ENCODE results near the gene LZTR1.
"Not testable (repeated sequence)": the region's sequence is repeated elsewhere in the genome, so short reads cannot be mapped to it uniquely, and the experiment has no call there.

Gene LZTR1

DNA sequence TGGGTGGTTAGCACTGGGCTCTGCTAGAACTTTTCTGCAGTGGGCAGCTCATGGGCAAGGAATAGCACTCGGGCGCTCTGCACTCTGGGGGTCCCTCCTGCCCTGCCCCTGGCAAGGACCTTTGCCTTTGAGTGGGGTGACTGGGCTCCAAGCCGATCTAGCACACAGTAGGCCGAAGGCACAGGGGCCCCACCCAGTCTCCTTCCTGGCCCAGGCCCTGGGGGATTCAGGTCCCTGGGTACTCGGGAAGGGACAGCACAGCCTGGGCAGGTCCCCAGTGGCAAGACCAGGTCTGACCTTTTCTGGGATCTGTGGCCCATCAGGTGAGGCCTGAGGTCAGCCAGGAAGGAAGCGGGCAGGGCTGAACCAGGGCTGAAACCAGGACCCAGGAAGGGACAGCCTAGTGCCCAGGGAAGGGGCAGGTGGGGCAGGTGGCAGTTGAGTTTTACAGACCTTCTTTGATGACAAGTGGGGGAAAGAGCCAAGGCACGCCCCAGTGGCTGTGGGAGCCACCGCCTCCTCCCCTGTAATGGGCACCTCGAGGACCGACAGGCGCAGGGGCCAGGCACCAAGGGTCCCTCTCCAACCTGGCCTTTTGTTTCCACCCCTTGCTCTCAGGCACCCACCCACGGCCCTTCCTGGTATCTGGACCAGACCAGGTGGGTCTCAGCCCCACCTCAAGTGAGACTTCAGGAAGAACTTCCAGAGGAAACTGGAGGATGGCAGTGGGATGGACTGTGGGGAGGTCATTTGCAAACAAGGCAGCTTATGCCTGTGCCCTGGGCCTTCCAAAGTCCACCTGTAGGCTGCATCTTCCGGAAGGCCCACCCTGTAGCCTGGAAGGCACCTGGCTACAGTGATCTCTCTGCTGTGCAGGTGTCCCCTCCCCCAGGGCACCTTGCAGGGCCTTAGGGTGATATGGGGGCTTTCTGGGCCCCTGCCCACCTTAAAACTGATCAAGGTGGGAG, 15.9 kb upstream of the LZTR1 start:
- Histone ChIP-seq H3K36me3 (ENCODE audit: insufficient read depth, low read length) (no peaks in the 10 kb centered on the region), H2AFZ (ENCODE audit: low read depth, low read length) (no peak overlapping the region), H3K4me1 (ENCODE audit: insufficient read depth, low read length) (peaks cover 26% of the 10 kb centered on the region), H3K27me3 (ENCODE audit: insufficient read depth, low read length) (peaks cover 35% of the 10 kb centered on the region), H3K9me3 (ENCODE audit: low read length) (no peaks in the 10 kb centered on the region), H3K4me3 (ENCODE audit: low read length) (no peak overlapping the region)

DNA sequence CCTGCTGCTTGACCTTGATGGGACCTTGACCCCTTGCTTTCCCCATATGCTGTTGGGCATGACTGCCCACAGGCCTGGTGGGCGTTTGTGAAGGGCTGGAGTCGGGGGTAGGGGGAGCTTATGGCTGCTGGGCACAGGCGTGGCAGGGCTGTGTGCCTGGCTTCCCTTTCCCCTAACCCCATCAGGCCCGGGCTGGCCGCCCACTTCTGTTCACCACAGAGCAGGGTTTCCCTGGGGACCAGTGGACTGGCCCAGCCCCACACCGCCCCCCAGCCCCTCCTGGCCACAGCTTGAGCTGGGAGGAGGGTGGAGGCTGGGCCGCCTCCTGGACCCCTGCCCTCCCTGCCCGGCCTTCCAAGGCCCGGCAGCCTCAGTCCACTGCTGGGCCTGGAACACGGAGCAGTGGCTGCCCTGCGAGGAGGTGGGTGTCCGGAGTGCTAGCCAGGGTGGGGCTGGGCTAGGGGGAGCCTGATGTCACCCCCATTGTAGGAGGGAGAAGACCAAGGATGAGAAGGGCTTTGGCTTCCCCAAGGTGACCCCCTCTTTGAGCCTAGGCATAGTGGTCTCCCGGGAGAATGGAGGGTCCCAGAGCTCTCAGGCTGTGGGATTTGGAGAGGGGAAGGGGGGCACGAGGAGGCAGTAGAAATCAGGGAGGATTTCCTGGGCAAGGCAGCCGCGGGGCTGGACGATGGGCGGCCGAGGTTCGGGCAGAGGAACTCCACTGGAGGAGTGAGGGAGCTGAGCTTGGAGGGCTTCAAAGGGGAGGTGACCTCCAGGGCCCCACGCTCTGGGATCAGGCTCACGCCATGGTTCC, 15.0 kb upstream of the LZTR1 start, which contains the start of gene AIFM3:
TSS of gene AIFM3 (plus strand) at position 373 of the 814 bp plus-strand sequence. CDS start 690 bp downstream, outside the sequence.
- Histone ChIP-seq H3K36me3 (ENCODE audit: insufficient read depth, low read length) (no peaks in the 10 kb centered on the region), H3K9me3 (ENCODE audit: low read length) (no peaks in the 10 kb centered on the region), H3K4me3 (ENCODE audit: low read length) (no peak within 1 kb of the TSS), H3K4me1 (ENCODE audit: insufficient read depth, low read length) (peaks cover 34% of the 10 kb centered on the region), H3K27me3 (ENCODE audit: insufficient read depth, low read length) (peaks cover 35% of the 10 kb centered on the region), H2AFZ (ENCODE audit: low read depth, low read length) (no peak within 1 kb of the TSS)

DNA sequence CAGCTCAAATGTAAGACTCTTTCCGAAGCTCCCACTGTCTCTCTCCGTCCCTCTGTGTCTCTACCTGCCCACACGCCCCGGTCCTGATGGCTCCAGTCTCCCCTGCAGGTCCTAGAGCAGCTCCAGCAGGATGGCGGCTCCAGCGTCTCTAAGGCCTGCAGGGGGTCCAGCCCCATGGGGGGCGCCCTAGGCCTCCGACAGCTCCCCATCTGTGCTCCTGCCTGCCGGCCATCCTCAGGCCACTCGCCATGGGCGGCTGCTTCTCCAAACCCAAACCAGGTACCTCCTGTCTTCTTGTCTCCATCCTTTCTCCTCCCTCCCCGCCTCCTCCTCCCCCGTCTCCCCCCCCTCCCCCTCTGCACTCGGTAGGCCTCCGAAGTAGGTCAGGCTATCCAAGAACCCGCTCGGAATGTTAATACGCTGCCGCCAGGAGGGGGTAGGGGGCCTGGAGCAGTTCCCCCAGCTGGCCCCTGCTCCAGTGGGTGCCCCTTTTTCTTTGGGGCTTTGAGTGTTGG, 14.3 kb upstream of the LZTR1 start:
- Histone ChIP-seq H3K36me3 (ENCODE audit: insufficient read depth, low read length) (no peaks in the 10 kb centered on the region), H3K9me3 (ENCODE audit: low read length) (no peaks in the 10 kb centered on the region), H3K4me3 (ENCODE audit: low read length) (no peak overlapping the region), H2AFZ (ENCODE audit: low read depth, low read length) (no peak overlapping the region), H3K4me1 (ENCODE audit: insufficient read depth, low read length) (peaks cover 34% of the 10 kb centered on the region), H3K27me3 (ENCODE audit: insufficient read depth, low read length) (peaks cover 31% of the 10 kb centered on the region)

DNA sequence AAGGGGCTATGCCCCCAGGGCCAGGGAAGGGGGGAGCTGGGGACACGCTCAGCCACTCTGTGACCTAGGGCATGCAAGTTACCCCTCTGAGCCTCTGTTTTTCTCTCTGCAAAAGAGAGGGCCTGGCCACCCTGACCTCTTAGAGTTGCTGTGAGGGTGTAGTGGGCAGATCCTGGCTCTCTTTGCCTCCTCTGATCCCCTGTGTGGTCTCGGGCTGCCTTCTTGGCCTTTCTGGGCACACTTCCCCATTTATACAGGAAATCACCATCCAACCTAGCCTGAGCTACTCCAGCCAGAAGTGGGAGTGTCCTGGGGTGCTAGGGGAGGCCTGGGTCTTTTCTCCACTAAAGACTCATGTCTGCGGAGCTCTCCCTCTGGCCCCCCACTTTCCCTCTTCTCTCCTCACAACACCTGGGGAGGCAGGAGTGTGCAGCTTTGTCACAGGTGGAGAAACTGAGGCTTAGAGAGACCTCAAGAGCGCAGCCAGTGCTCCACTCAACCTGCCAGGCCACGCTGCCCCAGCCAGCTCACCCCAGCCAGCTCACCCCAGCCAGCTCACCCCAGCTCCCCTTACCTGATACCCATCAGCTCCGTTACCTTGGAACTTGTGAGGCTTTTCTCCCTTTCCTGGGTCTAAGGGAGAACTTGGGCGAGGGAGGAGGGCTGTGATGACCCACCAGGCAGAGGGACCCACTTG, 13.7 kb upstream of the LZTR1 start:
- no peaks in the 10 kb centered on the region for H3K9me3 ChIP-seq (ENCODE audit: low read length)
- H3K4me1 ChIP-seq (ENCODE audit: insufficient read depth, low read length), result peaks cover 34% of the 10 kb centered on the region
- H3K27me3 ChIP-seq (ENCODE audit: insufficient read depth, low read length), result peaks cover 25% of the 10 kb centered on the region
- no peak overlapping the region for H2AFZ ChIP-seq (ENCODE audit: low read depth, low read length)
- H3K4me3 ChIP-seq (ENCODE audit: low read length), result no peak overlapping the region
- H3K36me3 ChIP-seq (ENCODE audit: insufficient read depth, low read length), result no peaks in the 10 kb centered on the region

DNA sequence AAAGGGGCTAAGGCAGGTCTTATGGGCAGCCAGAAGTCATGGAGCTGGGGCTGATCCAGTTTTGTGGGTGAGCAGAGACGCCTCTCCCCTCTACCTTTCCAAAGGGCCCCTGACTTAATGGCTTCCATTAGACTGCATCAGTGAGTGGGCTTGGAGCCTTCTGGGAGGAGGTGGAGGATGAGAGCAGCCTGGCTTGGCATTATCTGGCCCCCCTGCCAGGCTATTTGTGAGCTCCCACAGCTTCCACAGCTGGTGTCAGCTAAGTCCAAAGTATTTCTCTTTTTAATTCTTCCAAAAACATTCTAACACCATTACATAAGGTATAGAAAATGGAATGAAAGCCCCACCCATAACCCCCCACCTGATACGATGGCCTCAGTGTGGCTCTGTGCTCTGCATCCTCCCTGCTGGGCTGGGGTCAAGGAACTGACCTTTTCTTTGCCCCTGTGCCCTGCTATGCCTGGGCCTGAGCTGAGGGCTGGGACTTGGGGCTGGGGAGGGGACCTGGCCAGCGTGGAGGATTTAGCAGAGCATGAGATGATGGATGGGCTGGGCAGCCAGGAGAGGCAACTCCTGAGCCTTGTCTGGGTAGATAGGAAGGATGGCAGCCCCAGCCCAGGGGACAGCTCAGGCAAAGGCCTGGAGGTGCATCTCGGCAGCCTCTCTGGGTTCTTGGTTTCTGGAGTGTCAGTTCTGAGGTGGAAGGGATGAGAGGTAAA, 11.0 kb upstream of the LZTR1 start:
- Histone ChIP-seq H2AFZ (ENCODE audit: low read depth, low read length) (no peak overlapping the region), H3K36me3 (ENCODE audit: insufficient read depth, low read length) (no peaks in the 10 kb centered on the region), H3K9me3 (ENCODE audit: low read length) (no peaks in the 10 kb centered on the region), H3K4me3 (ENCODE audit: low read length) (no peak overlapping the region), H3K27me3 (ENCODE audit: insufficient read depth, low read length) (peaks cover 2% of the 10 kb centered on the region), H3K4me1 (ENCODE audit: insufficient read depth, low read length) (peaks cover 27% of the 10 kb centered on the region)

DNA sequence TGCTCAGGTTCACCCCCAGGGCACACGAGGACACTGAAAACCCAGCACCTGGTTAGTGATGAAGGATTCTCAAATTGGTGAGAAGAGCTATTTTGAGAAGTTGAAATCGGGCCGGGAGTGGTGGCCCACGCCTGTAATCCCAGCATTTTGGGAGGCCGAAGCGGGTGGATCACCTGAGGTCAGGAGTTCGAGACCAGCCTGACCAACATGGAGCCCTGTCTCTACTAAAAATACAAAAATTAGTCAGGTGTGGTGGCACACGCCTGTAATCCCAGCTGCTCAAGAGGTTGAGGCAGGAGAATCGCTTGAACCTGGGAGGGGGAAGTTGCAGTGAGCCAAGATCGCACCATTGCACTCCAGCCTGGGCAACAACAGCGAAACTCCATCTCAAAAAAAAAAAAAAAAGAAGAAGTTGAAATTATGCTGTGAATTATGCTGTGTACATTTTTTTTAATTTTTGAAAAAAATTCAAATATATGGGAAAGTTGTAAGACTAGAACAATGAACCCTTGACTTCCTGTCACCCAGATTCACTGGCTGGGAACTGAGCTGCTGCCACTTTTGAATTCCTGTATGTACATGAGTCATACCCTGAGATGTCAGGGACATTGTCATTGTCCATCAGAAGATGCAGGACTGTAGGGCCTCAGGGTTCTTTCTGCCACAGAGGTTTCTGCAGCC, 9.9 kb upstream of the LZTR1 start:
- not testable (repeated sequence) for H3K27me3 ChIP-seq (ENCODE audit: insufficient read depth, low read length); H3K4me3 ChIP-seq (ENCODE audit: low read length); H3K36me3 ChIP-seq (ENCODE audit: insufficient read depth, low read length); H3K9me3 ChIP-seq (ENCODE audit: low read length); H2AFZ ChIP-seq (ENCODE audit: low read depth, low read length)
- H3K4me1 ChIP-seq (ENCODE audit: insufficient read depth, low read length), result peaks cover 25% of the 10 kb centered on the region

DNA sequence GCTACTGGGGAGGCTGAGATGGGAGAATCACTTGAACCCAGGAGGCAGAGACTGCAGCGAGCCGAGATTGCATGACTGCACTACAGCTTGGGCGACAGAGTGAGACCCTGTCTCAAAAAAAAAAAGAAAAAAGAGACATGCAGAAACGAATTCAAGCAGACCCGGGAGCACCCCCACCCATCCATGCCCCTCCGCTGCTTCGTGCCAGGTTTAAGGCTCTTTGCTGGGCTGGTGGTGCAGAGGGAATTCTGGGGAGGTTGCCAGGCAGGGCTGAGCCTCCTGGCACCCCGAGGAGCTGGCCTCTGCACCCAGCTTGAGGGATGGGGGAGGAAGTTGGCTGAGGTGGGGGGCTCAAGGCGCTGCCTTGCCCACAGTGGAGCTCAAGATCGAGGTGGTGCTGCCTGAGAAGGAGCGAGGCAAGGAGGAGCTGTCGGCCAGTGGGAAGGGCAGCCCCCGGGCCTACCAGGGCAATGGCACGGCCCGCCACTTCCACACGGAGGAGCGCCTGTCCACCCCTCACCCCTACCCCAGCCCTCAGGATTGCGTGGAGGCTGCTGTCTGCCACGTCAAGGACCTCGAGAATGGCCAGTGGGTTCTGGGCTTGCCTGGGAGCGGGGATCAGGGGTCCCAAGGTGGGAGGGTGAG, 9.0 kb upstream of the LZTR1 start:
- H3K4me3 ChIP-seq (ENCODE audit: low read length), result no peak overlapping the region
- H3K9me3 ChIP-seq (ENCODE audit: low read length), result no peaks in the 10 kb centered on the region
- H3K27me3 ChIP-seq (ENCODE audit: insufficient read depth, low read length), result no peaks in the 10 kb centered on the region
- no peaks in the 10 kb centered on the region for H3K36me3 ChIP-seq (ENCODE audit: insufficient read depth, low read length)
- H2AFZ ChIP-seq (ENCODE audit: low read depth, low read length), result no peak overlapping the region
- peaks cover 17% of the 10 kb centered on the region for H3K4me1 ChIP-seq (ENCODE audit: insufficient read depth, low read length)

DNA sequence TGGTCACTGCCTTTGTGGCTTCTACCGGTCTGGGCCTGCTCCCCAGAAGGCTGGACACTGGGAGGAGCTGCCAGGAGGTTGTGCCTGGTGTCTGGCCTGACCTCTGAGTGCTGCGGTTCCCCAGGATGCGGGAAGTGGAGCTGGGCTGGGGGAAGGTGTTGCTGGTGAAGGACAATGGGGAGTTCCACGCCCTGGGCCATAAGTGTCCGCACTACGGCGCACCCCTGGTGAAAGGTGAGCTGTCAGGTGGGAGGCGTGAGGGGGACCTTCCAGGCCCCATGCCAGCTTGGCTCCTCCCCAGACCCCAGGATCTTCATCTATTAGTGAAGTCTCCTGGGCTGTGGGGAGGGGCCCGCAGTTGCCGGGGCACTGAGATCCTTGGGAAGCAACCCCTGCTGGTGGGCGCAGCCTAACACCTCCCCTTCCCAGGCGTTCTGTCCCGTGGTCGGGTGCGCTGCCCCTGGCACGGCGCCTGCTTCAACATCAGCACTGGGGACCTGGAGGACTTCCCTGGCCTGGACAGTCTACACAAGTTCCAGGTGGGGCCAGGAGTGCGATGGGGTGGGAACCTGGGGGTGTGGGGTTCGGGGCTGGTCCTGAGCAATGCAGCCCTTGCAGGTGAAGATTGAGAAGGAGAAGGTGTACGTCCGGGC, 8.3 kb upstream of the LZTR1 start:
- Histone ChIP-seq H2AFZ (ENCODE audit: low read depth, low read length) (no peak overlapping the region), H3K4me1 (ENCODE audit: insufficient read depth, low read length) (peaks cover 13% of the 10 kb centered on the region), H3K9me3 (ENCODE audit: low read length) (no peaks in the 10 kb centered on the region), H3K4me3 (ENCODE audit: low read length) (no peak overlapping the region), H3K36me3 (ENCODE audit: insufficient read depth, low read length) (no peaks in the 10 kb centered on the region), H3K27me3 (ENCODE audit: insufficient read depth, low read length) (no peaks in the 10 kb centered on the region)

DNA sequence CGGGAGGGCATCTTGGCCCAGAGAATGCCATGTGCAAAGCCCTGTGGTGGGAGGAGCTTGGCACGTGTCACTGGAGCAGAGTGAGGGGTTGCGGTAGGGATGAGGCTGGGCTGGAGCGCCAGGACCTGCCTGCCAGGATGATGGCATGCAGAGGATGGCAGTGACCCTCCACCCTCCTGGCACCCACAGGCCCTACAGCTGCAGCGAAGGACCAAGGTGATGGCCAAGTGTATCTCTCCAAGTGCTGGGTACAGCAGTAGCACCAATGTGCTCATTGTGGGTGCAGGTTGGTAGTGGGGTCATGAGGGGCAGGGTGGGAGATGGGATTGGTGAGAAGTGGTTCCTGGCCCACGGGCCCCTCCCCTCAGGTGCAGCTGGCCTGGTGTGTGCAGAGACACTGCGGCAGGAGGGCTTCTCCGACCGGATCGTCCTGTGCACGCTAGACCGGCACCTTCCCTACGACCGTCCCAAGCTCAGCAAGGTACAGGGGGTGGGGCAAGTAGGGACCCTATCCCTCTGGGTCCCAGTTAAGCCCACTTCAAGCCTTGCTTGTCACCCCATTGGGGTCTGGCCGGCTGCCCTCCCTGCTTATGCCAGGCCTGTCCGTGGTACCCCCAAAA, 7.7 kb upstream of the LZTR1 start:
- Histone ChIP-seq H3K4me1 (ENCODE audit: insufficient read depth, low read length) (peaks cover 13% of the 10 kb centered on the region), H3K36me3 (ENCODE audit: insufficient read depth, low read length) (no peaks in the 10 kb centered on the region), H3K9me3 (ENCODE audit: low read length) (no peaks in the 10 kb centered on the region), H3K27me3 (ENCODE audit: insufficient read depth, low read length) (no peaks in the 10 kb centered on the region), H3K4me3 (ENCODE audit: low read length) (no peak overlapping the region), H2AFZ (ENCODE audit: low read depth, low read length) (no peak overlapping the region)

DNA sequence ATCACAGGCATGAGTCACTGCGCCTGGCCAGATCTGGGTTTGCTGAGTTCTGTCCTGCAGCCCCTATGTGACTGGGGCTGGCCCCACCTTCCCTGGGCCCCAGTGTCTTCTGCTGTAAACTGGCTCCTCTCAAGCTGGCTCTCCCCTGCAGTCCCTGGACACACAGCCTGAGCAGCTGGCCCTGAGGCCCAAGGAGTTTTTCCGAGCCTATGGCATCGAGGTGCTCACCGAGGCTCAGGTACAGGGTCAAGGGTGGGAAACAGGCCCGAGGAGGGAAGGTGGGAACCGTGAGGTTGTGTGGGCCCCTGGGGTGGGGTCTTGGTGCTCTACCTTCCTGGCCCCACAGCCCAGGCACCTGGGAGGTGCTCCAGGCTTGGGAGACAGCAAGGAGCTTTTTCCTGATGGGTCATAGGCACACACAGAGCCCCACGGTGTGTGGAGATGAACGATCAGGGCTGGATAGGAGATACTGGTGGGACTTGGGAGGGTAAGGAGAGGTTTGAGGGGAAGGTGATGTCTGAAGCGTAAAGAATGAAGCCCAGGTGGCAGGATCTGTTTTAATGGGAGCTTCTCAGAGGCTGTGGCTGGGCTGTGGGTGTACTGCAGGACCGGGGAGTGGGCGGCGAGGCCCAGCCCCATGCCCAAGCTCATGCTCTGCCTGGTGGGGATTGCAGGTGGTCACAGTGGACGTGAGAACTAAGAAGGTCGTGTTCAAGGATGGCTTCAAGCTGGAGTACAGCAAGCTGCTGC, 6.4 kb upstream of the LZTR1 start:
- Histone ChIP-seq H3K4me3 (ENCODE audit: low read length) (no peak overlapping the region), H3K4me1 (ENCODE audit: insufficient read depth, low read length) (peaks cover 12% of the 10 kb centered on the region), H3K36me3 (ENCODE audit: insufficient read depth, low read length) (no peaks in the 10 kb centered on the region), H3K27me3 (ENCODE audit: insufficient read depth, low read length) (no peaks in the 10 kb centered on the region), H3K9me3 (ENCODE audit: low read length) (no peaks in the 10 kb centered on the region), H2AFZ (ENCODE audit: low read depth, low read length) (no peak overlapping the region)
